GM13976 (cell line): ENCODE data around the gene CDH26.
"Not testable (repeated sequence)": the region's sequence is repeated elsewhere in the genome, so short reads cannot be mapped to it uniquely, and the experiment has no call there.

ENCODE experiments used
- DNase-seq: peaks from one replicate; pipeline ENCODE4 v3.0.0; 2012; ENCODE audit warnings: low spot score
- CTCF ChIP-seq: IDR thresholded peaks from 2 replicates; pipeline ENCODE4 v1.5.1; 2012; ENCODE audit warnings: borderline replicate concordance, mild to moderate bottlenecking; ENCODE audit not compliant: insufficient read depth; ENCODE audit errors: extremely low read depth, missing control alignments, control extremely low read depth
- in situ Hi-C: fragments of 300-500 bp; cut with MboI; formaldehyde crosslinking; loops from one replicate; pipeline ENCODE4 v1.12.0; 2022; ENCODE audit warnings: low sequenced_read_pairs, mixed read lengths, inconsistent platforms; ENCODE audit not compliant: unreplicated experiment

The CDH26 gene

GRCh38 chr20:60038400-60039008, 80.3 kb downstream of the CDH26 start:
- no peak for DNase-seq
- in situ Hi-C loops: no loop called here
- no peak for TF ChIP-seq CTCF

GRCh38 chr20:60039526-60039925, 81.3 kb downstream of the CDH26 start:
- in situ Hi-C loops: no loop called here
- DNase-seq: no peak
- TF ChIP-seq CTCF: no peak

- TF ChIP-seq CTCF: no peak
- in situ Hi-C loops: no loop called here
- no peak for DNase-seq
Measured at GRCh38 chr20:60040471-60041162, 82.4 kb downstream of the CDH26 start.

DNA sequence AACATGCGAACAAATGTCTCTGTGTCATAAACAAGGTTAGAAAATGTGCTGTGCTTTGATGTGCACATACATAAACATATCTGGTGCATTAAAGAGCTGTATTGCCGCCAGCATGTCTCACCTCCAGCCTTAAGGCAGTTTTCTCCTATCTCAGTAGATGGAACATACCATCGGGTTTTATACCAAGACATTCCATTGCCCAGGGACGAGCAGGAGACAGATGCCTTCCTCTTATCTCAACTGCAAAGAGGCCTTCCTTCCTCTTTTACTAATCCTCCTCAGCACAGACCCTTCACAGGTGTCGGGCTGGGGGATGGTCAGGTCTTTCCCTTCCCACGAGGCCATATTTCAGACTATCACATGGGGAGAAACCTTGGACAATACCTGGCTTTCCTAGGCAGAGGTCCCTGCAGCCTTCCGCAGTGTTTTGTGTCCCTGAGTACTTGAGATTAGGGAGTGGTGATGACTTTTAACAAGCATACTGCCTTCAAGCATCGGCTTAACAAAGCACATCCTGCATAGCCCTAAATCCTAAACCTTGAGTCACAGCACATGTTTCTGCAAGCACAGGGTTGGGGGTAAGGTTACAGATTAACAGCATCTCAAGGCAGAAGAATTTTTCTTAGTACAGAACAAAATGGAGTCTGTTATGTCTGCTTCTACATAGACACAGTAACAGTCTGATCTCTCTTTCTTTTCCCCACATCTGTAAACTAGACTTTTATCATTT, 83.4 kb downstream of the CDH26 start:
- in situ Hi-C loops, DNase-seq: not testable (repeated sequence)

- TF ChIP-seq CTCF: no peak
- in situ Hi-C loops: no loop called here
- DNase-seq: no peak
Measured at GRCh38 chr20:60043435-60043834, 85.2 kb downstream of the CDH26 start.

DNA sequence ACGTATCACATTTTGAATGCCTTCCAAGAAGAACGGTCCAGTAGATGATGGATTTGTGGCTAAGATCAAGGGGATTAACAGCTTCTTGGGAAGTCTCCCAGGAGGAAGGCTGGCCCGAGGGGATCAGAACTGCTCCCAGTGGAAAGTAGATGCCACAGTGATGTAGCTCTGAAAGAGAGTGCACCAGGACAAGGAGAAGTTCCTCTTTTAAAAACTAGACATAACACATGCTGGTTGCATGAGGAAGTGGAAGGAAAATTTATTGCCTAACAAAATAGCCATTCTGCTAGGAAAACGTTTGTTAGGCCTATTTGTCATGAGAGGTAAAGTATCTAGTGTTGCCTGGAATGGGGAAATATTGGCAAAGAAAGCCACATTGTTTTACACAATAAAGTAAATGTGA, 87.8 kb downstream of the CDH26 start:
- in situ Hi-C loops: no loop called here
- no peak for TF ChIP-seq CTCF
- no peak for DNase-seq

GRCh38 chr20:60046436-60046835, 88.2 kb downstream of the CDH26 start:
- in situ Hi-C loops: no loop called here
- no peak for TF ChIP-seq CTCF
- DNase-seq: no peak
